ENCODE data around the gene EME1.

The EME1 gene

DNA sequence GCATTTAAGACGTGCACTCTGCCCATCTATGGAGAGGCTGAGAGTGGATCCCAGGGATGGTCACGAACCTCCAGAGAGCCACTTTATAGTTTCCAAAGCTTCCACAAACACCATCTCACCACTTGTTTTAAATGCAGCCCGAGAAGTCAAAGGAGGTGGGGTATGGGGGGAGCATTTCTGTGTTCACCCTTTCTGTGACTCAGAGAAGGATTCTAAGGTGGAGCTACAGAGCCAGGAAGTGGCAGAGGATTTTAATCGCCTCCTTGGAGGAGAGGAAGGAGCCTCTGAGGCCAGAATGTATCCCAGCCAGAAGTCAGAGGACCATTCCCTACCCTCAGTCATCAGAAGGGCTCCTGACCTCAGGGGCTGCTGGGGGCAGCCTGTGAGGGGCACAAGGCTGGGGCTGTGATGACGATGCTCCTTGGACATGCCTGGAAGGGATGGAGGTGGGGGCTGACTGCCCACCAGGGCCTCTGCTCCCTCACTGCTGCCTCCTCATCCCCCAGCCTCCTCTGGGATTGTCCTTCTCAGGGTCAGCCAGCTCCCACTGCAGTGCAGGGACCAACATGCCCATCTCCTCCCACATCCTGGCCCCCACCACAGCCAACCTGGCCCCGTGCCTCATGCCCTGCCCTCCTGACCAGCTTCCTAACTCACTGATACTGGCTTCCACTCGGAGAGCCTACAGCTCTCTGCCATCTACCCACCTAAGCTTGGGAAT is 24.3 kb upstream of the EME1 start:
- DNase-seq: peak in 1 of 2 experiments; percentile 17

DNA sequence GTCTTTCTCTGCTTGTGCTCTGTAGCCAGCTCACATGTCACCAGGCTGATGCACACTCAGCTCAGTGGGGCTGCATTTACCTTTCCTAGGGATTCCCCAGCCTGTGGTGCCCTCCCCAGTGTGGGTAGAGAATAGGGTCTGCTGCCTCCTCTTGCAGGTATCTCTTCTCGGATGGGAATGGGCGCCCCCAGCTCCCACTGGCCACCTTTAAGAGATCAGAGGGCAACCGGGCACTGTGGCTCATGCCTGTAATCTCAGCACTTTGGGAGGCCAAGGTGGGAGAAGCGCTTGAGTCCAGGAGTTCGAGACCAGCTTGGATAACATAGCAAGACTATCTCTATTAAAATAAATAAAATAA is 23.8 kb upstream of the EME1 start:
- peak in 1 of 2 experiments; percentile 12 for DNase-seq

DNA sequence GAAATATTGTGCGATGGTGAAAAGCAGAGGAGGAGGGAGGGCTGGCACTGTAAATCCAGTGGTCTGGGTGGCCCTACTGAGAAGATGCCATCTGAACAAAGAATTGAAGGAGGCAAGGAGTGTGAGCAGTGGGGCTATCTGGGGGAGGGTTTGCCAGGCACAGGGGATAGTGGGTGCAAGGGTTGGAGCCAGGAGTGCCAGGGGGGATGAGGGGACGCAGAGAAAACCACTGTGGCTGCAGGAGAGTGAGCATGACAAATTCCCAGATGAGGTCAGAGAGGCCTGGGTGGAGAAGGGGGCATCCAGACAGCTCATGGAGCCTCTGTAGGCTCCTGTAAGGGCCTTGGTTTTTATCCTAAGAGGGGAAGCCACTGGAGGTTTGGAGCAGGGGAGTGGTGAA is 22.3 kb upstream of the EME1 start:
- DNase-seq: no peak

DNA sequence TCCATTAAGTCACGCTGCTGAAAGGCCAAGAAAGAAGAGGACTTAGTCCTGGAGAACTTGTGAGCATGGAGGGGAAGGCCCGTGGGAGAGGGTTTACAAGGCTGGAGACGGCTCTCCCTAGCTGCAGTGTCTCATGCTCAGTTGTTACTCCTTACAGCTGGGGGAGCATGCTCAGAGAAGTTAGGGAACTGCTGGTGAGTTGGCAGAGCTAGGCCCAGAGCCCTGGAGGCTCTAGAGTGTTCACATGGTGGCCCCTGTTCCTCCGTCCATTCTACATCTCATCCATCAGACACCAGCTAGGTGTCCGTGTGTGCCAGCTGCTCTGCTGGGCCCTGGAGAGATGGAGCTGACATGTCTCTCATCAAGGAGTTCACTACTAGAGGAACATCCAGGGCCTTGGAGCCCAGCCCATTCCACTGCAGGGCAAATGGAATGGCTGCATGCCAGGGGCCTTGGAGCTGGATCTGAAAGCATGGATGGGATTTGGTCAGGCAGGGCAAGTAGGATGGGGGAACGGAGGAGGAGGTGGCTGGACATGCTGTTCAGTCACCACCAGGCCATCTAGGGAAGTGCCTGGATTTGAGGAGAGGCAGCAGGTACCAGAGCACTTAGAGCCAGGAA is 20.8 kb upstream of the EME1 start:
- DNase-seq: no peak

DNA sequence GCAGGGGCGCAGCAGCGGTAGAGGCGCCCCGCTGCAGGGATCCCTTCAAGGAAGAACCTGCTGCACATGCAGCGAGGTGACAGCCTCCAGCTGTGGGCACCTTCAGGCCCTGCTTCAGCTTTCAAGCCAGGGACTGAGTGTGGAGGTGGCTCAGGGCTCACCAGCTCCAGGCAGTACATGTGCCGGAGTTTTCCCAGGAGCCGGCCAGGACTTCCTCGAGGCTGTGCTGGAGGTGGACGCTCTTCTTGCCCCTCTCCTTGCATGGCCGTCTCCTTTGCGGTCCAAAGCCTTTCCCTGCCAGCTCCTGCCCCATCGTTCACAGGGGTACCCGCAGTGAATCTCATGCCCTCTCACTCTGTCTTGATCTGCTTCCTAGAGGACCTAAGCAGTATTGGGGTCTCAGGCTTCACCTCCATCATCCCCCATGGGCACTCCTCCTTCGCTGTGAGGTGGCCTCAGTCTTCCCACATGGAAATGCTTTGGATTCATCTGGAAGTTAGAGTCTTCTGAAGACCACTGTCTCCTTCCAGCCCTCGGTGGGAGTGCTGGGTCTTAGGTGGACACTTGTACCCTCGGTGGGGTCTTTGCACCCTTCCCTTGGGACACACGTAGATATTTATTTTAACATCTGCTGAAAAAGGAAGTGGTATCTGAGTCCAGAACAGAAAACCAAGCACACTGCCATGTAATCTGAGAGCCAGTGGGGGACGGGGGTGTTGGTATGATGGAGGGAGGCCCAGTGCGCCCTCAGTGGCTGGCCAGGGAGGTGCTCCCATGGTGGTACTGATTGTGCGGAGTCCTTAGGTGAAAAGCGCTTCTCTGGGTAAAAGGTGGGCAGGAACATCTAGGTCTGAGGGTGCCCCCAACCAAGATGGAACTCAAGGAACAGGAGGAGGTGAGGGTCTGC is 20.1 kb upstream of the EME1 start:
- DNase-seq: no peak

DNA sequence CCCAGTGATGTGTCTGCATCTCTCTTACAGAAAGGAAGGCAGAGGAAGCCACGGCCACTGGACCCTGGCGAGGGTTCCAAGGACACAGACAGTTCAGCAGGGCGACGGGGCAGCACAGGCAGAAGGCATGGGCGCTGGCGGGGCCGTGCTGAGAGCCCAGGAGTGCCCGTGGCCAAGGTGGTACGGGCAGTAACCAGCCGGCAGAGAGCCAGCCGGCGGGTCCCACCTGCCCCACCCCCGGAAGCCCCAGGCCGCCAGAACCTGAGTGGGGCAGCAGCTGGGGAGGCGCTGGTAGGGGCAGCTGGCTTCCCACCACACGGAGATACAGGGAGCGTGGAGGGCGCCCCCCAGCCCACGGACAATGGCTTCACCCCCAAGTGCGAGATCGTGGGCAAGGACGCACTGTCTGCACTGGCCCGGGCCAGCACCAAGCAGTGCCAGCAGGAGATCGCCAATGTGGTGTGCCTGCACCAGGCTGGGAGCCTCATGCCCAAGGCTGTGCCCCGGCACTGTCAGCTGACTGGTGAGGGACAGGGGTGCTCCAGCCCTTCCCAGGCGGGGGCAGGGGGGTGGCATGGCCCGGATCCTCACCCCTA is 19.3 kb upstream of the EME1 start:
- no peak for DNase-seq

DNA sequence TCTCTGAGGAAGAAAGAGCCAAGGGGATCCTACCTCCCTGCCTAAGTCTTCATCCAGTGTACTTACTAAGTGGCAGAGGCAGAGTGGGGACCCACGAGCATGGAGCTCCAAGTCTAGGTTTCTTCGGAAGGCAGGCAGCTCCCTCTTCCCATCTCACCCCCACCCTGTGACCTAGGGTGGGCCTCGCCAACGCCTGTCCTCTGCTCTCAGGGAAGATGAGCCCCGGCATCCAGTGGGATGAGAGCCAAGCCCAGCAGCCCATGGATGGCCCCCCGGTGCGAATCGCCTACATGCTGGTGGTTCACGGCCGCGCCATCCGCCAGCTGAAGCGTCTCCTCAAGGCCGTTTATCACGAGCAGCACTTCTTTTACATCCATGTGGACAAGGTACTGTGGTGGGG is 18.8 kb upstream of the EME1 start:
- no peak for DNase-seq

DNA sequence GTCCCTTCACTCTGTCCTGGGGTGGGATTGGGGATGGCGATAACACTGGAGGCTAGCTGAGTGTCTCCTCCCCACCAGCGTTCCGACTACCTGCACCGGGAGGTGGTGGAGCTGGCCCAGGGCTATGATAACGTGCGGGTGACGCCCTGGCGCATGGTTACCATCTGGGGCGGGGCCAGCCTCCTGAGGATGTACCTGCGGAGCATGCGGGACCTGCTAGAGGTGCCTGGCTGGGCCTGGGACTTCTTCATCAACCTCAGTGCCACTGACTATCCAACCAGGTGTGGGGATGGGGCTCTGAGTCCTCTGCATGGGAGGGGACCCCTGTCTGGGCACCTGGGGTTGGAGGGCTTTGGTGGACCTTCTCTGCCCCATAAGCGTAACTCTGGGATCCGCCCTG is 18.3 kb upstream of the EME1 start:
- no peak for DNase-seq

DNA sequence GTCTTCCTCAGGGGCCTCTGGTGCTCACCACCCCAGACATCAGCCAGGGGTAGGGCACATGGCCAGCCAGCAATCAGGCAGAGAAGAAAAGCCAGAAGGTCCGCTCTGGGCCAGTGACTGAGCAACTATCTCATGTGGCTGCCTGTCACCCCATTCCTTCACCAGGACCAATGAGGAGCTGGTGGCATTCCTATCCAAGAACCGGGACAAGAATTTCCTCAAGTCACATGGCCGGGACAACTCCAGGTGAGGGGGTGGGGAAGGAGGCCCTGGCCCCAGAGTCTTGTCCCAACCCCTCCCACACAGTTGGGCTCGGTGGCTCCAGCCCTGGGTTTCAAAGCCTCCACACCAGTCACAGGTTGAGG is 17.7 kb upstream of the EME1 start:
- no peak for DNase-seq

DNA sequence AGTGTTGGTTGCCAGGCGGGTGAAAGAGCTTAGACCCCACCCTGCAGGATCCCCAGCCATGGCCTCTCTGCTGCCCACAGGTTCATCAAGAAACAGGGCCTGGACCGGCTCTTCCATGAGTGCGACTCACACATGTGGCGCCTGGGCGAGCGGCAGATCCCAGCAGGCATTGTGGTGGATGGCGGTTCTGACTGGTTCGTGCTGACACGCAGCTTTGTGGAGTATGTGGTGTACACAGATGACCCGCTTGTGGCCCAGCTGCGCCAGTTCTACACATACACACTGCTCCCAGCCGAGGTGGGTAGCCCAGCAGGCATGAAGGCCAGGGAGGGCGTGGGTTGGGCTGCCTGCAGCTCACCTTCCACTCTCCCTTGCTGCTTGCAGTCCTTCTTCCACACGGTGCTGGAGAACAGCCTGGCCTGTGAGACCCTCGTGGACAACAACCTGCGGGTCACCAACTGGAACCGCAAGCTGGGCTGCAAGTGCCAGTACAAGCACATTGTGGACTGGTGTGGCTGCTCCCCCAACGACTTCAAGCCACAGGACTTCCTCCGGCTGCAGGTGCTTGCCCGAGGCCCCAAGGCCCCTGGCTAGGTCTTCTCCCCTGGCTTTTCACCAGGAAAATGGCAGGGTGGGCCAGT is 17.2 kb upstream of the EME1 start:
- DNase-seq: no peak

DNA sequence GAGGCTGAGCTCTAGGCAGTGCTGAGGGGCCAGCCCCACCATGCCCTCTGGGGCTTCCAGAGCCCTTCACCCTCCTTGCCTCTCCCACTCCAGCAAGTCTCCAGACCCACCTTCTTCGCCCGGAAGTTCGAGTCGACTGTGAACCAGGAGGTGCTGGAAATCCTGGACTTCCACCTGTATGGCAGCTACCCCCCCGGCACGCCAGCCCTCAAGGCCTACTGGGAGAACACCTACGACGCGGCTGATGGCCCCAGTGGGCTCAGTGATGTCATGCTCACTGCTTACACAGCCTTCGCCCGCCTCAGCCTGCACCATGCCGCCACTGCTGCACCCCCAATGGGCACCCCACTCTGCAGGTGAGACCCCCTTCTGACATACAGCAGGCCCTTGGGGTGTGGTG is 16.6 kb upstream of the EME1 start:
- no peak for DNase-seq

DNA sequence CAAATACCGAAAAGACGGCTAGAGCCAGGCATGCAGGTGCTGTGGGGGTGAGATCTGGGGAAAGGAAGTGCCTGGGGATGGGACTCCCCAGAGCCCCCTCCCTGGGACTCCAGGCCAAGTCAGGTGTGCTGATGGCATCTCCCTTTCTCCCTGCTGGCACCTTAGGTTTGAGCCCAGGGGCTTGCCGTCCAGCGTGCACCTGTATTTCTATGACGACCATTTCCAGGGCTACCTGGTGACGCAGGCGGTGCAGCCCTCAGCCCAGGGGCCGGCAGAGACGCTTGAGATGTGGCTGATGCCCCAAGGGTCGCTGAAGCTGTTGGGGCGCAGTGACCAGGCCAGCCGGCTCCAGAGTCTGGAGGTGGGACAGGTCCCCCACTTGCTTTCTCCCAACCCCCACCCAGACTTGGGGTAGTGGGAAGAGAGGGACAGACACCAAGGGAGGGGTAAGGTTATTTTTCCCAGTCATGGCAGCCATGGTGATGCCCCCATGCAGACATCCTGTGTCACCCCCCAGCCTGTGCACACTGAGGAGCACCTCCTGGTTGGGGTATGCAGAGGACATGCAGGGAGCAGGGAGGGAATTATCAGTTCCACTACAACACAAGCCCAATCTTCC is 16.0 kb upstream of the EME1 start:
- no peak for DNase-seq

DNA sequence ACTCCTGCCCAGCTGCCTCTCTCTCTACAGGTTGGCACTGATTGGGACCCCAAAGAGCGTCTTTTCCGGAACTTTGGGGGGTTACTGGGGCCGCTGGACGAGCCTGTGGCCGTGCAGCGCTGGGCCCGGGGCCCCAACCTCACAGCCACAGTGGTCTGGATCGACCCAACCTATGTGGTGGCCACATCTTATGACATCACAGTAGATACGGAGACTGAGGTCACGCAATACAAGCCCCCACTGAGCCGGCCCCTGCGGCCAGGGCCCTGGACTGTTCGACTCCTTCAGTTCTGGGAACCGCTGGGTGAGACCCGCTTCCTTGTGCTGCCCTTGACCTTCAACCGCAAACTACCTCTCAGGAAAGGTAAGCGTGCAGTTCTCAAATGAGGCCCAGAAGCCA is 14.9 kb upstream of the EME1 start:
- DNase-seq: no peak

DNA sequence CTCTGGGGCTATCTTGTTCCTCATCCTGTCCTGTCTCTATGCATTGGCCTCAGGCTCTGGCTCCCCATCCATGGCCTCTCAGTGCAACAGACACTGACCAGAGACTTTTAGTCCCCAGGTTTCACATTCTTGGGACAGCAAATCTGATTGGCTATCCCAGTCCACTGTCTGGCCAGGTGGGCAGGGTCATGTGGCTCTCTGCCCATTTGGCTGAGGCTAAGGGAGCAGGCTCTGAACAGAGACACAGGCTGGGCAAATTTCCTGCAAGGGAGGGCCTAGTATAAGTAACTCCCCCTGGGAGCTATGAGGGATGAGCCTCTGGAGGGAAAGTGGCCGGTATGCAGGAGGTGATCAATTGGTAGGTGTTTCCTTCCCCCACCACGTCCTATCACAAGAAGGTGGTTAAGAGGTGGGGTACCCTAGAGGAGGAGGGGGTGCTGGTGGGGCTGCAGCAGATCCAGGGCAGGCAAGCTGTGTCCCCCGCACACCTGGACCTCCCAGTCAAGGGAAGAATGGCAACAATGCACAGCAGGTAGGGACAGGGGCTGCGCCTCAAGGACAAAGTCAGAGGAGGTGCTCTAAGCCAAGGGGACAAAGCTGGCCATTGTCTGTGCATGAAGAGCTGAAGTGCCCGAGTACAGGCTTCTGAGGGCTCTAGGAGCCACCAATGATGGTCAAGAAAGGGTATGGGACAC is 13.9 kb upstream of the EME1 start:
- no peak for DNase-seq

DNA sequence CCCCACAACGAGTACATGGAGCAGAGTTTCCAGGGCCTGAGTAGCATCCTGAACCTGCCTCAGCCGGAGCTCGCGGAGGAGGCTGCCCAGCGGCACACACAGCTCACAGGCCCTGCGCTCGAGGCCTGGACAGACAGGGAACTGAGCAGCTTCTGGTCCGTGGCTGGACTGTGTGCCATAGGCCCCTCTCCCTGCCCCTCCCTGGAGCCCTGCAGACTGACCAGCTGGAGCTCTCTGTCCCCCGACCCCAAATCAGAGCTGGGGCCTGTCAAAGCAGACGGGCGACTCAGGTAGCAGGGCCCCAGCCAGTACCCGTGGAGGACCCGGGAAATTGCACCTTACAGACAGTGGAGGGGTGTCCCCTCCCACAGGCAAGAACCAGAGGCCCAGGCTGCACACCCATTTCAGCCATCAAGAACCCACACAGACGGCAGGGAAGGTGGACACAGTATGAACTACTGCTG is 13.0 kb upstream of the EME1 start:
- no peak for DNase-seq

DNA sequence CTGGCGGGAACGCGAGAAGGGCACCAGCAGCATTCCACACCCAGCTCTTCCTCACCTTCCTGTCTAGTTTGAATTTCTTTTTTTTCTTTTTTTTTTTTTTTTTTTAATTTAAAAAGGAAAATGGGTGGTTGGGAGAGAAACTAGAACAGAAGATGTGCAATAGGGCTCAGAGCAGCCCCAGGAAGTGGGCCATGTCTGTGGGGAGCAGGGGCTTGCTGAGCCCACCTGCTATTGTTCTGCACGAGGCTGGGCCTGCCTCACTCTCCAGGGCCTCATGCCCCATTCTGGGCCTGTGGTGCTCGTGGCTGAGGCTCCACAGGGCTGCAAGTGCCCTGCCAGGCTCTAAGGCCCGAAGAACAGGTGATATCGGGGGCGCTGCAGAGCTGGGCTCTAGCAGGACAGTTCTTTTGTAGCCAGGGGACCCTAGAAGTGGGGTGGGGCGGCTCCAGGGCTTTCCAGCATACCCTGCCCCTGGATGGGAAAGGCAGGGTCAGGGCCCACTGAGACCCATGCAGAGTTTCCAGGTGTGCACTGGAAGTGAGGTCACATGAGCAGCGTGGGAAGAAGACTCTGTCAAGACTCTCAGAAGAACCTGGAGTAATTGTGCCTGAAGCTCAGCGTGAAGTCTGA is 12.4 kb upstream of the EME1 start:
- peak in 1 of 2 experiments; percentile 18 for DNase-seq

DNA sequence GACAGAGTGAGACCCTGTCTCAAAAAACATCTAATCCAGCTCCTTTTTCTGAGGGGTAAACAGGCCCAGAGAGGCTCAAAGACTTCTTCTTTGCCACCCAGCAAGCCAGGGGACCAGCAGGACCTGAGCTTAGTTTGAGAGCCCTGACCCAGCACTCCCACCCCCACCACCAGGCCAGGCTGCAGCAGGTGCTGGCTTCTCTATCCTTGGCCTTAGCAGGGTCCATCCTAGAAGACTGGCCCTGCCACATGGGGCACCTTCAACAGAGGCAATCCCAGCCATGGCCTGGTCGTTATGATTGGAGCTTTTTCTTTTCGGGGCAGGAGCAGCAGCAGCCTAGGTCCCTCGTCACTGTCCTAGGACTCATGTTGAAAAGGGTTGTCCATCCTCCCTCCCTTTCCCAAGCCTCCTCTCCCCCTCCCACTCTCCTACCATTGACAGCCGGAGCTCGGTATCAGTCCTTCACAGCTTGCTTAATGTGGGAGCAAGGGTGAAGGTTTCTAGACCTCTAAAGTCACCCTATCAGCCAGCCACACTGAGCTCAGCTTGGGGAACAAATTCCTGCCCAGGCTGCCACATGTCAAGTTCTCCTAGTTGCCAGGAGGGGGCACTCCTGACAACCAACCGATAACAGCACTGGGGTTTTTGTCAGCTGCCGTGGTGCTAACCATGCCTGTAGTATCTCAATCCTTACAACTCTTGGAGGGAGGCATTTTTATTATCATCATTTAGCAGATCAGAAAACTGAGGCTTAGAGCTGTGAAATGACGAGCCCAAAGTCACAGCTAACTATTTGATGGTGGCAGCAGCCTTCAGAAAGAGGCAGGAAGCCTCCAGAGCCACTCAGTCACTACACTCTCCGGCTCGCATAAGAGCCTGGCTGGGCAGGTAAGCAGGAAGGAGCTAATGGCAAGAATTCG is 11.2 kb upstream of the EME1 start:
- DNase-seq: peak; percentile 62 to 72

DNA sequence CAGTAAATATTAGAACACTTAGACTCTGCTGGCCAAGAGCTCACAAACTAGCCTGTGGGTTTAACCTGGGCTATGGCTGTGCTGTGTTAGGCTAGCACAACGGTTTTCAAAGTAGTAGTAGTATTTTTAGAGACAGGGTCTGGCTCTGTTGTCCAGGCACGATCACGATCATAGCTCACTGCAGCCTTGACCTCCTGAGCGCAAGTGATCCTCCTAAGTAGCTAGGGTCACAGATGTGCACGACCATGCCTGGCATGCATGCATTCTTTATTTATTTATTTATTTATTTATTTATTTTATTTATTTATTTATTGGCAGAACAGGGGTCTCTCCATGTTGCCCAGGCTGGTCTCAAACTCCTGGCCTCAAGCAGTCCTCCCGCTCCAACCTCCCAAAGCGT is 10.4 kb upstream of the EME1 start:
- no peak for DNase-seq

DNA sequence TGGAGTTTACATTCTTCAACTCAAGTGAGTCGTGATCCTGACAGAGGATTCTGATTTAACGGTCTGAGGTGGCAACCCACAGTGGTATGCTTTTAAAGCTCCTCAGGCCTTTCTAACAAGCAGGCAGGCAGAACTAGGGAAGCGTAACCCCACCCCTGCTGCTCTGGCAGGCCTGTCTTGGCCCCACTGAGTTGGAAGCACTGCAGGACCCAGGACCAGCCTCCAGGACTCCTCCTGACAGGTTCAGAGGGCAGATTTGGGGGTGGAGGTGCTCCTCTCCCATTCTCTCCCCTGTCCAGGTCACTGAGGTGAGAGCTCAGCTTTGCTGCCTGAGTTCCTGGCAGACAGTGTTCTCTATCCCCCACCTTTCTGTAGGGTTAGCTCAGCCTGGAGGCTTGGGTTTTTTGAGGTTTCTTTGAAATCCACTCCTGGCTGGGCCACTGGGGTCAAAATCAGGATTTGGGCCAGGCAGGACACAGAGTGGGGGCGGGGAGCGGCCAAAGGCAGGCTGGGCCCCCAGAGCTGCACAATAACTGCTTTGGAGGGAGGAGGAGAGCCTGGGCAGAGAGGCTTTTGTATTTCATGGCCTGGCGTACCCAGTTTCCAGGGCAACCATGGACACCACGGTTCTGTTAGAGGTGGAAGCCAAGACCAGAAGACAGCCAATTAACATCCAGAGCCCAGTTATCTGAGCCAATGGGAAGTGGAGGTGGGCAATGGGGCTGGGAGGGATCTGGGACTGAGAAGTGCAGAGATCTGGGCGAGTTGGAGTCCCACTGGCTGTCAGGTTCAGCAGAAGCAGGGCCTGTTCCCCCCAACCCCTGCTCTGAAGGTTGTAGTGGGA is 9.6 kb upstream of the EME1 start:
- peak in 1 of 2 experiments; percentile 19 for DNase-seq
